Measurements from ENCODE around the gene CD1B.
"Not testable (repeated sequence)": the region's sequence is repeated elsewhere in the genome, so short reads cannot be mapped to it uniquely, and the experiment has no call there.

Gene CD1B

GRCh38 chr1:158357441-158357840 lies 26.1 kb upstream of the CD1B start:
- TF ChIP-seq CTCF (IDR thresholded peaks at IDR 0.05; ENCODE audit: low read depth, low read length, missing control alignments): no peak
- no peak overlapping the region for H3K4me3 ChIP-seq (ENCODE audit: low read depth, low read length)
- DNase-seq (ENCODE audit: low read depth): no peak

GRCh38 chr1:158356616-158357015 lies 25.3 kb upstream of the CD1B start:
- no peak overlapping the region for H3K4me3 ChIP-seq (ENCODE audit: low read depth, low read length)
- TF ChIP-seq CTCF (IDR thresholded peaks at IDR 0.05; ENCODE audit: low read depth, low read length, missing control alignments): no peak
- no peak for DNase-seq (ENCODE audit: low read depth)

GRCh38 chr1:158355773-158356285 lies 24.5 kb upstream of the CD1B start:
- H3K4me3 ChIP-seq (ENCODE audit: low read depth, low read length): no peak overlapping the region
- TF ChIP-seq CTCF (IDR thresholded peaks at IDR 0.05; ENCODE audit: low read depth, low read length, missing control alignments): no peak
- DNase-seq (ENCODE audit: low read depth): no peak

DNA sequence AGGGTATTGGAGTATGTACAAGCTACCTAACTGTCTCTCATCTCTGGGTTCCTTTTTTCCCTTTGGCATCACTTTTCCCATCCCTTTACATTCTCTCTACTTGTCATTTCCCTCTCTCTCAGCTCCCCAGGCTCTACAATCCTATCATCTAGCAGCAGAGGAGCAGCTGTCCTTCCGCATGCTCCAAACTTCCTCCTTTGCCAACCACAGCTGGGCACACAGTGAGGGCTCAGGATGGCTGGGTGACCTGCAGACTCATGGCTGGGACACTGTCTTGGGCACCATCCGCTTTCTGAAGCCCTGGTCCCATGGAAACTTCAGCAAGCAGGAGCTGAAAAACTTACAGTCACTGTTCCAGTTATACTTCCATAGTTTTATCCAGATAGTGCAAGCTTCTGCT lies 22.9 kb upstream of the CD1B start:
- no peak for TF ChIP-seq CTCF (IDR thresholded peaks at IDR 0.05; ENCODE audit: low read depth, low read length, missing control alignments)
- DNase-seq (ENCODE audit: low read depth): no peak
- H3K4me3 ChIP-seq (ENCODE audit: low read depth, low read length): no peak overlapping the region

DNA sequence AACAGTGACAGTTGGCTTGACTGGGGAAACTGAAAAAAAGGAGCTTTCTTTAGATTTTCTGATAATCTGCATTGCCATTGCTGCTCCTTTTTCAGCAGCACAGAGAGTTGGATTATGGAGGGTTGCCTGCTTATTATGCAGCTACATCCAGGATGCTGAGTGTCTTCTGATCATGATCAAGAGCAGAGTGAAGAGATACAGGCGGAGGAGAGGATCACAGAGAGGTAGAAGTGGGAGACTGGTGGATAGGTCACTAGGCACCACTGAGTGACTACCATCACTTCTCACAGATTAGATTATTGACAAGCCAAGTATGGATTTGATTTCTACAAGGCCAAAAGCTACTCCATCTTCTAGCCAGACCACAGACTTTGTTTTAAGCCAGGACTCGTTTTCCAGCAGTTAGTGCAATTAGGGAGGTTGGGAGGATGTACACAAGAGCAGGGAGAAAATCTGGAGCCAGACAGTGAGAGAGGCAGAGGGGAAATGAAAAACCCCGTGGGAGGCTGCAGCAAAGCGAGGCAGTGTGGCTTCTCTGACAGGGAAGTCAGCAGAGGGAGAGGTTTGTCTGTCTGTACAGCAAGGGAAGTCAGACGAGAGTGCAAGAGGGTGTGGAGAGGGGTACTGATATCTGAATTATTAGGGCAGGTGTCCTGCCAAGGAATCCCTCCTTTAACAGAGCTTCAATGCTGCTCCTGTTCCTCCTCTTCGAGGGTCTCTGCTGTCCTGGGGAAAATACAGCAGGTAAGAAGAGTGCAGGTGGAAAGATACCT lies 22.2 kb upstream of the CD1B start, which contains the start of gene CD1E:
CD1E (plus strand) TSS at position 592 of the 773 bp plus-strand sequence; CDS start at position 687, 95 bp downstream.
- no peak for DNase-seq (ENCODE audit: low read depth)
- no peak for TF ChIP-seq CTCF (IDR thresholded peaks at IDR 0.05; ENCODE audit: low read depth, low read length, missing control alignments)
- H3K4me3 ChIP-seq (ENCODE audit: low read depth, low read length): no peak within 1 kb of the TSS

GRCh38 chr1:158348946-158349345 lies 17.6 kb upstream of the CD1B start:
- not testable (repeated sequence) for H3K4me3 ChIP-seq (ENCODE audit: low read depth, low read length); DNase-seq (ENCODE audit: low read depth)

- DNase-seq (ENCODE audit: low read depth): not testable (repeated sequence)
Measured at GRCh38 chr1:158336413-158336812, 5.1 kb upstream of the CD1B start.

DNA sequence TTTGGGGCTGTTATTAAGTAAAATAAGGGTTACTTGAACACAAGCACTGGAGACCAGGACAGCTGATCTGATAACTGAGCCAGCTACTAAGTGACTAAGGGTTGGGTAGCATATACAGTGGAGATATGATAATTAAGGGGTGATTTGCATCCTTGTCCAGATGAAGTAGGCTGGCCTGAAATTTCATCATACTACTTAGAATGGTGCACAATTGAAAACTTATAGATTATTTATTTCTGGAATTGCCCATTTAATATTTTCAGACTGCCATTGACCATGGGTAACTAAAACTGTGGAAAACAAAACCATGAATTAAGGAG lies 3.8 kb upstream of the CD1B start:
- no peak overlapping the region for H3K4me3 ChIP-seq (ENCODE audit: low read depth, low read length)
- no peak for TF ChIP-seq CTCF (IDR thresholded peaks at IDR 0.05; ENCODE audit: low read depth, low read length, missing control alignments)
- no peak for DNase-seq (ENCODE audit: low read depth)

More at GRCh38 chr1:158336413-158336812, 5.1 kb upstream of the CD1B start:
- H3K4me3 ChIP-seq (ENCODE audit: low read depth, low read length): not testable (repeated sequence)
